LNCaP clone FGC (cell line): Measurements from ENCODE around the gene RGS7.
"Not testable (repeated sequence)": the region's sequence is repeated elsewhere in the genome, so short reads cannot be mapped to it uniquely, and the experiment has no call there.

ENCODE experiments used
- DNase-seq: peaks from one replicate; pipeline ENCODE4 v3.0.0-alpha.2; 2011; ENCODE audit warnings: low read depth
- H3K4me3 ChIP-seq: 2 replicates; pipeline ENCODE4 v1.5.1; 2011; ENCODE audit warnings: mild to moderate bottlenecking, low read depth, low read length, control low read depth
- TF ChIP-seq, protein P1 (sequence below): IDR thresholded peaks from 2 replicates; pipeline ENCODE4 v1.5.1; 2012; ENCODE audit warnings: mild to moderate bottlenecking; ENCODE audit not compliant: control insufficient read depth, insufficient read depth; ENCODE audit errors: extremely low read depth

The RGS7 gene

DNA sequence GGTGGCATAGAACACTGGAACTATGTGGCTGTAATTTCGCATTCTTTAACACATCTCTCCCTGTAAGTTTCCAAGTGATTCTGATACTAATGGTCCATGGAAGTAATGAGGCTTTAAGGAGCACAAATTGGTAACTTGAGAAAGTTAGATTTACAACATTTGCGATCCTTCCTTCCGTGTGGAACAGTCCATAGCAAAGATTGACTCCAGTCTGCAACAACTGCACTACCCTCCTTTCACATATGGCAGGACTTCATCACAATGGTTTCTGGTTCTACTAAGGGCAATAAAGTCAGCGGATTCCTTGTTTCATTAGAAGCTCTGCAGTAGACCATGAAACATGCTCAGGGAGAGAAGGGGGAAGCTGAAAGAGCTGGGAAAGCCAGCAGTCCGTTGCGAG is 261.2 kb downstream of the RGS7 start:
- no peak overlapping the region for H3K4me3 ChIP-seq
- DNase-seq: no peak
- TF ChIP-seq, protein P1, sequence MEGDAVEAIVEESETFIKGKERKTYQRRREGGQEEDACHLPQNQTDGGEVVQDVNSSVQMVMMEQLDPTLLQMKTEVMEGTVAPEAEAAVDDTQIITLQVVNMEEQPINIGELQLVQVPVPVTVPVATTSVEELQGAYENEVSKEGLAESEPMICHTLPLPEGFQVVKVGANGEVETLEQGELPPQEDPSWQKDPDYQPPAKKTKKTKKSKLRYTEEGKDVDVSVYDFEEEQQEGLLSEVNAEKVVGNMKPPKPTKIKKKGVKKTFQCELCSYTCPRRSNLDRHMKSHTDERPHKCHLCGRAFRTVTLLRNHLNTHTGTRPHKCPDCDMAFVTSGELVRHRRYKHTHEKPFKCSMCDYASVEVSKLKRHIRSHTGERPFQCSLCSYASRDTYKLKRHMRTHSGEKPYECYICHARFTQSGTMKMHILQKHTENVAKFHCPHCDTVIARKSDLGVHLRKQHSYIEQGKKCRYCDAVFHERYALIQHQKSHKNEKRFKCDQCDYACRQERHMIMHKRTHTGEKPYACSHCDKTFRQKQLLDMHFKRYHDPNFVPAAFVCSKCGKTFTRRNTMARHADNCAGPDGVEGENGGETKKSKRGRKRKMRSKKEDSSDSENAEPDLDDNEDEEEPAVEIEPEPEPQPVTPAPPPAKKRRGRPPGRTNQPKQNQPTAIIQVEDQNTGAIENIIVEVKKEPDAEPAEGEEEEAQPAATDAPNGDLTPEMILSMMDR: no peak

DNA sequence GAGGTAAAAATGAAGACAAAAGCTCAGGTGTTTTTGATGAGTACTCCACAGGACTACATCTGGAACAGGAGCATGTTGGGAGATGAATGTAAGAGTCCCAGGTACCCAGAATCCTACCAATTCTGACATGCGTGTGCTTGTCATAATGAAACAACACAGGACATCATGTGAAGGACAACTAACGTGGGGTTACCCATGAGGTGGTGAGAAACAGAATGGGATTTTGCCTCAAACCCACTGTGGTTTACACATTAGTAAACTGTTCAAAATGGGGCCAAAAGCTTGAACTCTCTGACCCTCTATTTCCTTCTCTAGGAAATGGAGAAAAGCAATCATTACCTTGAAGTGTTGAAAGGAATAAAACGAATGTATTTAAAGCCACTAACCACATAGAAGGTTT is 266.2 kb downstream of the RGS7 start:
- DNase-seq: no peak
- TF ChIP-seq, protein P1: no peak
- no peak overlapping the region for H3K4me3 ChIP-seq

DNA sequence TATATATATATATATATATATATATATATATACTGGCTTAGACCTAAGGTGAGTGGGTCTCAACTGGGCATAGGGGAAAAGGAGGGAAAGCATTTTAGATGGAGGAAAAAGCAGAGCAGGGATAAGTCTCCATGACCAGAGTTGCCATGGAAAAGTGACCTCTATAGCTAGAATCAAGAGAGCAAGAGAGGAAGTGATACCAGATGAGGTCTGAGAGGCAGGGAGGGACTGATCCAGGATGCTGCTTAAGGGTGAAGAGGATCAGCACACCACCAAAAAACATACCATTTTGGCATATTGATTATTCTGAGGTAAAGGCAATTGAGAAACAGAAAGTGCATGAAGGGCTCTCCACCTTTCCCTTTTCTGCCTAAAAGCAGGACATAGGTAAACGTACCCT is 267.9 kb downstream of the RGS7 start:
- not testable (repeated sequence) for DNase-seq, H3K4me3 ChIP-seq

DNA sequence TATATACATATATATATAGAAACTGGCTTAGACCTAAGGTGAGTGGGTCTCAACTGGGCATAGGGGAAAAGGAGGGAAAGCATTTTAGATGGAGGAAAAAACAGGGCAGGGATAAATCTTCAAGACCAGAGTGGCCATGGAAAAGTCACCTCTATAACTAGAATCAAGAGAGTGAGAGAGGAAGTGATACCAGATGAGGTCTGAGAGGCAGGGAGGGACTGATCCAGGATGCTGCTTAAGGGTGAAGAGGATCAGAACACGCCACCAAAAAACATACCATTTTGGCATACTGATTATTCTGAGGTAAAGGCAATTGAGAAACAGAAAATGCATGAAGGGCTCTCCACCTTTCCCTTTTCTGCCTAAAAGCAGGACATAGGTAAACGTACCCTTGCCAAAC is 268.9 kb downstream of the RGS7 start:
- DNase-seq, H3K4me3 ChIP-seq: not testable (repeated sequence)

DNA sequence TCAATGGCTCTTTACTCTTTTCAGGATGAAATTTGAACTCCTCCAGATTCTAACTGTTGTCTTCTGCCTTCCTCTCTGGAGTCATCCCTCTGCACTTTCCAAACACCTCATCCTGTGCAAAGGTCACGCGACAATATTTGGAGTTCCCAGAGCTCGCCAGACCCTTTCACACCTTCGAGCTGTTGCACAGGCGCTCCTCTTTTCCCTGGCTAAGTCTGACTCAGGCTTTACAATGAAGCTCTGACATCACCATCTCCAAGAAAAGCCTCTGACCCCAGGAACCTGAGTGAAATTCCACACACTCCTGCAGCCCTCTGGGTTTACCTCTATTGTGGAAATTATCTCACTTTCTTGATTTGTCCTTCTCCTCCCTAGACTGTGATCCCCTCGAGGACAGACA is 270.3 kb downstream of the RGS7 start:
- H3K4me3 ChIP-seq: no peak overlapping the region
- TF ChIP-seq, protein P1: no peak
- no peak for DNase-seq

DNA sequence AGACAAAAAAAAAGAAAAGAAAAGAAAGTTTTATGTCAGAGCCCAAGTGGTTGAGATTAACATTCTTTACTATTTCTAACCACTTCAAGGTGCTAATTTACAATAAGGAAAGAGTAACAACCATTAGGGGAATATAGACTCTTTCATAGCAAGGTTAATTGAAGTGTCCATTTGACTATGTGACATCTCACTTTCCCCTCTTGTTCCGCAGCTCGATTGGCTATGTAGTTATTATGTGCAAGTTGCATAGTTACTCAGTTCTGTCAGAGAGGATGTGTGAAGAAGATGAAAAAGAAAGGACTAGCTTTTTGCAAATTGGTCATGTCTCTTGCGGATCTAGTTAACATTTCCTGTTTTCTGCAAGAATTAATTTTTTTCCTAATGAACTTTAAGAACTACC is 273.7 kb downstream of the RGS7 start:
- no peak overlapping the region for H3K4me3 ChIP-seq
- TF ChIP-seq, protein P1: no peak
- DNase-seq: no peak

DNA sequence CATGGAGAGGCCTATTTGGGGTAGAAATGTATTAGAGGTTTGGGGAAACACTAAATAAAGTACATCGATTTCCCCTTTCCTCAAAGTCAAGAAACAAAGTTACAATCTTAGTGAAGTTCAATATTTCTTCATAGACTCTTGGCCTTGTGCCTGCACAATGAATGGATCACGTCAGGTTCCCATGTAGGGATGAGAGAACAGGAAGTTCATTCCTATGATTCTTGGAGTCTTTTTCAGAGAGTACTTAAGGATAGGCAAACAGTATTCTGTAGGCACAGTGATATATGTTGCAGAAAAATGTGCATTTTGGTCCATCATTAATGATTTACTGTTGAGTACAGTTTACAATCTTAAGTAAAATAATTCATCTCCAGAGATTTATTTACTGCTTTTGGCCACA is 275.5 kb downstream of the RGS7 start:
- DNase-seq: no peak
- H3K4me3 ChIP-seq: no peak overlapping the region
- TF ChIP-seq, protein P1: no peak

DNA sequence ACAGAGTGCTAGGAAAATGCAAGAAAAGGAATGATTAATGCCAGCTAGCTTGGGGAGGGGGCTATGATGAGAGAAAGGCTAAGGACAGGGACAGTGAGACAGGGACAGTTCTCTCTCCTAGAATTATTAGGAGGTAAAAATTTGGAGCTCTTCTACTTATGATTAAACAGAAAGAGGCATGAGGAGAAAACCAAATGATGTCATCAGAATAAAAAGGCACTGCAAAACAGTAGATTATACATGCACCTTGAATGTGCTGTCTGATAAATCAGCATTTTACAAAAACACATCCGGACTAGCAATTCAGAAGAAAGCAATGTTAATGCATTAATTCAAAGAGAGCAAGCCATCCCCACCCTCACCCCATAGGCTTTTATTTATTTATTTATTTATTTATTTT is 277.5 kb downstream of the RGS7 start:
- TF ChIP-seq, protein P1: no peak
- no peak for DNase-seq
- H3K4me3 ChIP-seq: no peak overlapping the region
